SK-N-SH (cell line): ENCODE measurements around the gene MPPED2.

Experiments
- EP300 ChIP-seq, 2 experiments: IDR thresholded peaks; 2 replicates each; pipeline versions ENCODE4 v1.4.0 to v1.6.1; 2012; ENCODE audit warnings: borderline replicate concordance in 1 of 2, low read depth in 1 of 2, low read length in 1 of 2
- FOSL2 ChIP-seq: IDR thresholded peaks from 2 replicates; pipeline ENCODE4 v1.4.0; 2012; ENCODE audit warnings: low read depth, mild to moderate bottlenecking, moderate library complexity, borderline replicate concordance
- GABPA ChIP-seq: IDR thresholded peaks from 2 replicates; pipeline ENCODE4 v1.4.0; 2012; ENCODE audit warnings: low read depth, mild to moderate bottlenecking
- JUND ChIP-seq: IDR thresholded peaks from 2 replicates; pipeline ENCODE4 v1.4.0; 2012
- MXI1 ChIP-seq: IDR thresholded peaks from 2 replicates; pipeline ENCODE4 v1.6.1; 2012; ENCODE audit warnings: mild to moderate bottlenecking, low read depth, low read length, improper control_type of control experiment
- NRF1 ChIP-seq: IDR thresholded peaks from 2 replicates; pipeline ENCODE4 v1.6.1; 2012; ENCODE audit warnings: low read depth, mild to moderate bottlenecking, low read length
- POLR2AphosphoS5 ChIP-seq: IDR thresholded peaks from 2 replicates; pipeline ENCODE4 v1.6.1; 2012; ENCODE audit warnings: low read depth, low read length
- TAF1 ChIP-seq: IDR thresholded peaks from 2 replicates; pipeline ENCODE4 v1.6.1; 2012; ENCODE audit warnings: low read depth, mild to moderate bottlenecking, low read length, moderate library complexity, borderline replicate concordance
- TF ChIP-seq, protein P1 (sequence below): fragments of 200-600 bp; sonication (generic); IDR thresholded peaks from 2 replicates; pipeline ENCODE4 v1.6.1; 2017; ENCODE audit warnings: antibody characterized with exemption, mild to moderate bottlenecking, moderate library complexity
- TF ChIP-seq, protein P2 (sequence below): IDR thresholded peaks from 2 replicates; pipeline ENCODE4; 2012
- TF ChIP-seq, protein P3 (sequence below): IDR thresholded peaks from 2 replicates; pipeline ENCODE4 v1.4.0; 2012; ENCODE audit warnings: low read depth, borderline replicate concordance

DNA sequence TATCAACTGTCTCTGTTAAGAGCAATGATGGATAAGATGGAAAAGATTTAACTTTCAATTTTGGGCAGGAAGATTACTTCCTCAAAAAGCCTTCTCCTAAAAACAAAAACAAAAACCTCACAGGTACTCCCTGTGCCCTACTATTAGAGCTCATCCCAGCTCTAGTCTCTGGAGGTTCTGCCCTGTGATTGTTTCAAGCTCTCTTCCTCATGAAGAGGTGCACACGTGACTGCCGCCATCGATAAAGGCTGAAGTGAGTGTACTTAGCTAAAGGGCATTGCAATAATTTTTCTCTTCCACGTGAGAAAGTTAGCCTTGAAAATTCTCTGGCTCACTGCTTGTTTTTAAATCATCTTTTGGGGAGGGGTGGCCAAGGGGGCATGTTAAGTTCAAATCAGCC is 36.6 kb downstream of the MPPED2 start:
- no peak for TF ChIP-seq TAF1
- TF ChIP-seq JUND = no peak
- TF ChIP-seq, protein P1, sequence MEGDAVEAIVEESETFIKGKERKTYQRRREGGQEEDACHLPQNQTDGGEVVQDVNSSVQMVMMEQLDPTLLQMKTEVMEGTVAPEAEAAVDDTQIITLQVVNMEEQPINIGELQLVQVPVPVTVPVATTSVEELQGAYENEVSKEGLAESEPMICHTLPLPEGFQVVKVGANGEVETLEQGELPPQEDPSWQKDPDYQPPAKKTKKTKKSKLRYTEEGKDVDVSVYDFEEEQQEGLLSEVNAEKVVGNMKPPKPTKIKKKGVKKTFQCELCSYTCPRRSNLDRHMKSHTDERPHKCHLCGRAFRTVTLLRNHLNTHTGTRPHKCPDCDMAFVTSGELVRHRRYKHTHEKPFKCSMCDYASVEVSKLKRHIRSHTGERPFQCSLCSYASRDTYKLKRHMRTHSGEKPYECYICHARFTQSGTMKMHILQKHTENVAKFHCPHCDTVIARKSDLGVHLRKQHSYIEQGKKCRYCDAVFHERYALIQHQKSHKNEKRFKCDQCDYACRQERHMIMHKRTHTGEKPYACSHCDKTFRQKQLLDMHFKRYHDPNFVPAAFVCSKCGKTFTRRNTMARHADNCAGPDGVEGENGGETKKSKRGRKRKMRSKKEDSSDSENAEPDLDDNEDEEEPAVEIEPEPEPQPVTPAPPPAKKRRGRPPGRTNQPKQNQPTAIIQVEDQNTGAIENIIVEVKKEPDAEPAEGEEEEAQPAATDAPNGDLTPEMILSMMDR = no peak
- TF ChIP-seq, protein P2, sequence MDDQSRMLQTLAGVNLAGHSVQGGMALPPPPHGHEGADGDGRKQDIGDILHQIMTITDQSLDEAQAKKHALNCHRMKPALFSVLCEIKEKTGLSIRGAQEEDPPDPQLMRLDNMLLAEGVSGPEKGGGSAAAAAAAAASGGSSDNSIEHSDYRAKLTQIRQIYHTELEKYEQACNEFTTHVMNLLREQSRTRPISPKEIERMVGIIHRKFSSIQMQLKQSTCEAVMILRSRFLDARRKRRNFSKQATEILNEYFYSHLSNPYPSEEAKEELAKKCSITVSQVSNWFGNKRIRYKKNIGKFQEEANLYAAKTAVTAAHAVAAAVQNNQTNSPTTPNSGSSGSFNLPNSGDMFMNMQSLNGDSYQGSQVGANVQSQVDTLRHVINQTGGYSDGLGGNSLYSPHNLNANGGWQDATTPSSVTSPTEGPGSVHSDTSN = no peak
- TF ChIP-seq FOSL2 = no peak
- no peak for TF ChIP-seq MXI1
- TF ChIP-seq, protein P3, sequence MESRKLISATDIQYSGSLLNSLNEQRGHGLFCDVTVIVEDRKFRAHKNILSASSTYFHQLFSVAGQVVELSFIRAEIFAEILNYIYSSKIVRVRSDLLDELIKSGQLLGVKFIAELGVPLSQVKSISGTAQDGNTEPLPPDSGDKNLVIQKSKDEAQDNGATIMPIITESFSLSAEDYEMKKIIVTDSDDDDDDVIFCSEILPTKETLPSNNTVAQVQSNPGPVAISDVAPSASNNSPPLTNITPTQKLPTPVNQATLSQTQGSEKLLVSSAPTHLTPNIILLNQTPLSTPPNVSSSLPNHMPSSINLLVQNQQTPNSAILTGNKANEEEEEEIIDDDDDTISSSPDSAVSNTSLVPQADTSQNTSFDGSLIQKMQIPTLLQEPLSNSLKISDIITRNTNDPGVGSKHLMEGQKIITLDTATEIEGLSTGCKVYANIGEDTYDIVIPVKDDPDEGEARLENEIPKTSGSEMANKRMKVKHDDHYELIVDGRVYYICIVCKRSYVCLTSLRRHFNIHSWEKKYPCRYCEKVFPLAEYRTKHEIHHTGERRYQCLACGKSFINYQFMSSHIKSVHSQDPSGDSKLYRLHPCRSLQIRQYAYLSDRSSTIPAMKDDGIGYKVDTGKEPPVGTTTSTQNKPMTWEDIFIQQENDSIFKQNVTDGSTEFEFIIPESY = no peak
- TF ChIP-seq GABPA = no peak
- no peak for TF ChIP-seq EP300 (IDR thresholded peaks at IDR 0.05; ENCODE audit: borderline replicate concordance in 1 of 2, low read depth in 1 of 2, low read length in 1 of 2)
- TF ChIP-seq POLR2AphosphoS5 = no peak
- no peak for TF ChIP-seq NRF1
